Epithelial cell of proximal tubule (primary cell): Measurements from ENCODE around the gene IL17C. TPM values are rescaled to one million over a fixed set of nuclear protein-coding genes. Genes with fewer than 3 reads are reported as not detected.

Experiments used
- DNase-seq: peaks from one replicate; pipeline ENCODE4 v3.0.0-alpha.2; 2011; ENCODE audit warnings: low read depth
- H3K4me3 ChIP-seq: 2 replicates; pipeline ENCODE4 v1.5.1; 2011; ENCODE audit warnings: low read depth, mild to moderate bottlenecking, low read length
- CTCF ChIP-seq: conservative IDR thresholded peaks from 2 replicates; pipeline ENCODE4 v1.5.1; 2012; ENCODE audit warnings: low read depth, mild to moderate bottlenecking, low read length
- total RNA-seq: library from RNA; depleted of rRNA; stranded (reverse); fragments of >200 nt; gene quantifications from 2 replicates; pipeline ENCODE4 v1.2.3, GENCODE V29; 2015

The IL17C gene
- total RNA-seq, 1 donor from 2014 or later, result 0.17 TPM

DNA sequence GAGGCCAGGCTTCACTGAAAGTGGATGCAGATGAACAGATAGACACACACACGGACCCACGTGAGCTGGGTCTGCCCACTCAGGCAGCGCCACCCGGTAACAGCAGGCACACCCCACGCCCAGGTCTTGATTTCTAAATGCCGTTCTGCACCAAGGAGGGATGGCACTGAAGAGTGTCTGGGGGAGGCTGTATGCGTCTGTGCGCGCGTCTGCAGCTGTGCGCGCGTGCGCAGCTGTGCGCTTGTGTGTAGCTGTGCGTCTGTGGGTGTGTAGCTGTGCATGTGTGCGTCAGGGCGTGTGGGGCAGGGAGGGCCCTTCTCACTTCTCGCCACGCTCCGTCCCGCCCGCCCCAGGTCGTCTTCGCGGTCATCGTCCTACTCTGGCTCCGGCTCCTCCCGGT lies 15.5 kb upstream of the IL17C start:
- DNase-seq, result no peak
- no peak for TF ChIP-seq CTCF
- H3K4me3 ChIP-seq, result no peak overlapping the region

DNA sequence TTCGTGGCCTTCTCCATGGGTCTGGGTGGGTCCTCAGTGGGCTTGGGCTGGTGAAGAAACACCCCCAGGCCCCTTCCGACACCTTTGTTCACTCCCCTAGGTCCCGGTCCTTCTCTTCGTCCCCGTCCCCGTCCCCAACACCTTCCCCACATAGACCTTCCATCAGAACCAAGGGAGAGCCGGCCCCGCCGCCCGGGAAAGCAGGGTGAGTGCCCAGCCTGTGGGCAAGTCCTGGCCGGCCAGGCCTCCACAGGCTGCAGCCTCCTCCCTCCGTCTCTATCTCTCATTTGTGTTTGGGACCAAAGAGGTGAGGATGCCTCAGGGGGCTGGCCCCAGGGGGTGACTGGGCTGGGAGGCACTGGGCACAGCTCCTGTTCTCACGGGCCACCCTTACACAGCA lies 14.5 kb upstream of the IL17C start:
- no peak for DNase-seq
- no peak overlapping the region for H3K4me3 ChIP-seq
- TF ChIP-seq CTCF, result no peak

DNA sequence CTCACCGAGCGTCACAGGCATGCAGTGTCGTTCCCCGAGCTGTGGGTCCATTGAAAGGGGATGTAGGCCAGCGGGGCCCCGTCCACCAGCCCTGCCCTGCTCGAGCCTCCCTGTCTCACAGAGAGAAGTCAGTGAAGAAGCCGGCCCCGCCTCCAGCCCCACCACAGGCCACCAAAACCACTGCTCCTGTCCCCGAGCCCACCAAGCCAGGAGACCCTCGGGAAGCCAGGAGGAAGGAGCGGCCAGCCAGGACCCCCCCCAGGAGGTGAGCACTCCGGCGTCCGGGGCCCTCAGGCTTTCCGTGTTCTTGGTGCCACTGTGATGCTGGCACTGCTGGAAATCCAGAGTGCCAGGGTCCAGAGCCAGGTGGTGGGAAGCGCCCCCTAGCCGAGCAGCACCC lies 13.9 kb upstream of the IL17C start:
- H3K4me3 ChIP-seq, result no peak overlapping the region
- no peak for DNase-seq
- TF ChIP-seq CTCF, result no peak

DNA sequence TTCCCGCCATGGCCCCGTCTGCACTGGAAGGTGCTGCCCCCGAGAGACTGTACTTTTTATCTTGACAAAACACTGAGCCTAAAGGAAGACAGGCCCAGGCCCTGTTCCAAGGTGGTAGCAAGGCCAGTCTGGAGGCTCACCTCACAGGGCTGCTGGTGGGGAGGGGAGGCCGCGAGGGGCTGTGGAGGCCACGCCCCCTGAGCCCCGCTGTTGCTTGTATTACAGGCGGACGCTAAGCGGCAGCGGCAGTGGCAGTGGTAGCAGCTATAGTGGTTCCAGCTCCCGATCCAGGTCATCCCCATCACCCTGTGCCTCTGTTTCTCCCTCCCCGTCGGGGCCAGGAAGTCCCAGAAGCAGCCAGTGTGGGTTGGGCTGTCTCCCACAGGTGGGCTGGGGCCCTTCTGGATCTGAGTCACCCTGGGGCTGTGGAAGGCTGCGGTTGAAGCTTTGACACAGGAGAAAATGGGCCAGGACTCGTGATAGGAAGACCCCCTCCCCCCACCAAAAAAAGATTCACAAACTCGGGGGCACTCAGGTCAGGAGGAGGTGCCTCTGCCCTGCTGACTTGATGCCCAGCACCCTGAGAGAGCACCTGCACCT lies 13.3 kb upstream of the IL17C start:
- TF ChIP-seq CTCF, result no peak
- H3K4me3 ChIP-seq, result no peak overlapping the region
- DNase-seq, result no peak

GRCh38 chr16:88626646-88627045 lies 11.7 kb upstream of the IL17C start:
- no peak for DNase-seq
- no peak for TF ChIP-seq CTCF
- no peak overlapping the region for H3K4me3 ChIP-seq

DNA sequence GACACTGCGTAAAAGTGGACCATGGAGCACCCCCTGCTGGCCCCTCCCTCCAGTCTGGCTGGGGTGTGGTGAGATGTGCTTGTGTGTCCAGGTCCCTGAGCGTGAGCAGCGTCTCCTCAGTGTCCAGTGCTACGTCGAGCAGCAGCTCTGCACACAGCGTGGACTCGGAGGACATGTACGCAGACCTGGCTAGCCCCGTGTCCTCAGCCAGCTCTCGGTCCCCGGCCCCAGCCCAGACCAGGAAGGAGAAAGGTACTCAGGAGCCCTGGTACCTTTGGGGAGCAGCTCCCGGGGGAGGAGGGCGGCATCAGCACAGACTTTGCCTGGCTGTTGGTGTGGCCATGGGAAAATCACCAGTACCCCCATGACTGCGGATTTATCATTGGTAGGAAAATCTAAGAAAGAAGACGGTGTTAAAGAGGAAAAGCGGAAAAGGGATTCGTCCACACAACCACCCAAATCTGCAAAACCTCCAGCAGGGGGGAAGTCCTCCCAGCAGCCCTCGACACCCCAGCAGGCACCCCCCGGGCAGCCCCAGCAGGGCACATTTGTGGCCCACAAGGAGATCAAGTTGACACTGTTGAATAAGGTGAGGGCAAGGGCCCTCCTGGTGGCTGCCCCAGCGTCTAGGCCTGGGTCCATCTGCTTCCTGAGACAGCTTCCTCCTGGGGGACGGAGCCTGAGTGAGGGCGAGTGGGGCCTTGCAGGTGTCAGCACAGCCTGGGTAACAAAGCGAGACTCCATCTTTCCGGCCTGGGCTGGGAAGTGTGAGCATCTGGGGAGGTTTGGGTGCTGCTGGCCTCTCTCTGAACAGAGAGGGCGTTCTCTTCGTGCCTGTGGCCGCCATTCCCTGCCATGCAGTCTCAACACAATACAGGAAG lies 10.6 kb upstream of the IL17C start:
- no peak for TF ChIP-seq CTCF
- DNase-seq, result no peak

More for the DNA sequence above, 10.6 kb upstream of the IL17C start:
- no peak overlapping the region for H3K4me3 ChIP-seq
